NCI-H82 (cell line): ENCODE measurements around the gene SIGLEC14.
A peak's percentile ranks its signal among the peaks of the same experiment; 100 is the strongest.
"Not testable (repeated sequence)": the region's sequence is repeated elsewhere in the genome, so short reads cannot be mapped to it uniquely, and the experiment has no call there.

Experiments used
- DNase-seq: peaks from one replicate; lab custom pipeline; 2025; lab: John Stamatoyannopoulos, UW

SIGLEC14 gene

GRCh38 chr19:51668216-51668615 lies 21.6 kb upstream of the SIGLEC14 start:
- no peak for DNase-seq

DNA sequence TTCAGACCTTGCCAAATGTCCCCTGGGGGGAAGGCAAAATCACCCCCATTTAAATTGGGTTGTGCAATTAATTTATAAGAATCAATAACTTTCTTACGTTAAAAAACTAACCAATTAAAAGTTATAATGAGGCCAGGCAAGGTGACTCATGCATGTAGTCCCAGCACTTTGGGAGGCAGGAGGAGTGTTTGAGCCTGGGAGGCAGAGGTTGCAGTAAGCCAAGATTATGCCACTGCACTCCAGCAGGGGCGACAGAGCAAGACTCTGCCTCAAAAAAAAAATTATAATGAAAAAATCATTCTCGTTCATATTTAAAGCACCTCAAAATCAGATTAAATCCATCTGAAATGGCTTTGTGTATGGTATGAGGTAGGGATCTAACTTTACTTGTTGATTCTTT lies 18.4 kb upstream of the SIGLEC14 start:
- DNase-seq: no peak

DNA sequence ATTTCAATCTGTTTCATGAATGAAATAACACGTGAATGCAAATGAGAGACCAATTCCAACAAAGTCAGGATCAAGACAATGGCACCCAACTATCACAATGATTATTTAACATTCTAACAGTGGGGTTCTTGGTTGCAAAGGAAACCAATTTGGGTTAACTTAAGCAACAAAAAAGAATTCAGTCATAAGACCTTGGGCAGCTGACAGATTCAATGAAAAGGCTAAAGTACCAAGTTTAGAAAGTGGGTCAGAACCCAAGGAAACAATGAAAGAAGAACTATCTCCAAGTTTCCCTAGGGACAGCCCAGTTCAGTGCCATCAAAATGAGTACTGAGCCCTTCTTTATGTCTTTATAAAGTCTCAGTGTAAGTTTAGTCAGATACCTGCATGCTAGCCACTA lies 17.5 kb upstream of the SIGLEC14 start:
- no peak for DNase-seq

GRCh38 chr19:51663650-51664049 lies 17.0 kb upstream of the SIGLEC14 start:
- no peak for DNase-seq

DNA sequence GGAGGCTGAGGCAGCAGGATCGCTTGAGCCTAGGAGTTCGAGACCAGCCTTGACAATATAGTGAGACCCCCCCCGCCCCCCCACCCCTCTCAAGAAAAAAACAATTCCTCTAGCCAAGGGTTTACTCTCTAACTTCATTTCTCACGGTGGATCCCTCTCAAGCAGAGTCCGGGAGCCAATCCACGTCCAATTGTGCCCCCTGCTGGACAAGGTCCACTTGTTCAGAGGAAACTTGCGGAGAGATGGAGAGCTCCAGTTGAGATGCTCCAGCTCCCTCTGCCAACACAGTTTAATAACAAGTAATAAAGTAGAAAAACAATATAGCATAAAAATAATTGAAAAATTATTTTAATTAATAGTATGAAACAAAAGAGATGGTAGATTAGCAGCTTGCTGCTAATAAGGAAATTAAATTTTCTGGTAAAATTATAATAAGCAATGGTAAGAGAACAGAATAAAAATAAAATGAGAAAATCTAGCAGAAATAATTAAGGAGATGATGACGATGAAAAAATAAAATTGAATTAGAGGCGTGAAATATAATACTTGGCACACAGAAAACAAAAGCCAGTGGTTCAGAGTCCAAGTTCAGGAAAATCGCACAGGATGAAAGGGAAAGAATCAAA lies 14.5 kb upstream of the SIGLEC14 start:
- DNase-seq: peak; percentile 87

DNA sequence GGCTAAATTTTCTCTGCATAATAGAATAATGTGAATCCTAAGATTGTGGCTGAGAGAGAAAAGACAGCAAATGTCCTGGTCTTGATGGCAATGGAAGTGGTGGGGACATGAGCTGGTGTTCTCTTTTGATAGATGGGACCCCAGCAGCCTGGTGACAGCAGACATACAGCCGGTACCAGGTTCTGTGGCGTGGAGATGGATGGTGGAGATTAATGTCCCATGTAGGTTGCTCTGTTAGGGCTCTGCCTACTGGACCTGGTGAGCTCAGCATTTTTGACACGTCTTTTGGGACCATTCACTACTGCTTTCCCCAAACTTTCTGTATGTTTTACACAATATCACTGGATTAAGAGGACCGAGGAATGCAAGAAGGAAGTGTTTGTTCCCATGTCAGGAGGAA lies 8.2 kb upstream of the SIGLEC14 start:
- no peak for DNase-seq

- no peak for DNase-seq
These were observed 6.5 kb upstream of the SIGLEC14 start for GRCh38 chr19:51653162-51653561.

GRCh38 chr19:51652266-51652665 lies 5.6 kb upstream of the SIGLEC14 start:
- DNase-seq: no peak

- DNase-seq: no peak
These were observed 4.7 kb upstream of the SIGLEC14 start for GRCh38 chr19:51651216-51651846.

DNA sequence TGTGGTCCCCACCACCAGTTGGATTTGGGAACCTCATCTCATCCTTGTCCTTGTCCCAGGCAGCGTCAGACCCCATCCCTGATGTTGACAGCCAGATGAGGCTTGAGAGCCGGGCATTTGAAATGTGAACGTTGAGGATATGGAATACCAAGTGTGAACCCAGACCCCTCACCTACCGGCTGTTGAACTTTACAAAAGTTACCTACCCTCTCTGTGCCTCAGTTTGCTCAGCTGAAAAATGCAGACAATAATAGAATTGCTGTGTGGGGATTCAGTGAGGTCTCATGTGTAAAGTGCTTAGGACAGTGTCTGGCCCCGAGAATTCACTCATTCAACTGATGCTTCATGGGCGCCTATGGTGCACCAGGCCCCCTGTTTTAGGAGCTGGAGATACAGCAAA lies 693 bp upstream of the SIGLEC14 start:
- no peak for DNase-seq

DNA sequence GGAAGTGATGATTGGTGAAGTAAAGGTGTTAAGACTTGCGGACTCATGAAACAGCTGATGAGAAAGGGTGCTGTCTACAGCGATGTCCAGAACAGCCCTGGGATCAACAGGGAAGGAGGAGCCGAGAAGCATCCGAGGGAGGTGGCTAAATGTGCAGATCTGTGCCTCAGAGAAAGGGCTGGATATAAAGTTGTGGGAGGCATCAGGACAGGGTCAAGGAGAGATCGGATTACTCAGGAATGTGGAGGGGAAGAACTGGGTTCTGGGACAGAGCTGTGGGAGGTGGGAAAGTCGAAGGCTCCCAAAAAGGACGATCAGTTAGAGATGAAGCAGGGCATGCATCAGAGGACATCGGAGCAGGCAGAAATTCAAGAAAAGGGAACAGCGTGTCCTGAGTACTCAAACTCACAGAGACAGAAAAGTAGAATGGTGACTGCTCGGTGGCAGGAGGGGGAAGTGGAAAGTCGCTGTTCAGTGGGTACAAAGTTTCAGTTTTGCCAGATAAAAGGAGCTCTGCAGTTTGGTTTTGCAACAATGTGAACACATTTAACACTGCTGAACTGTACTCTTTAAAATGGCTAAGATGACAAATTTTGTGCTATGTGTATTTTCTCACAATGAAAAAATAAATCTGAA lies 1.9 kb downstream of the SIGLEC14 start:
- no peak for DNase-seq

DNA sequence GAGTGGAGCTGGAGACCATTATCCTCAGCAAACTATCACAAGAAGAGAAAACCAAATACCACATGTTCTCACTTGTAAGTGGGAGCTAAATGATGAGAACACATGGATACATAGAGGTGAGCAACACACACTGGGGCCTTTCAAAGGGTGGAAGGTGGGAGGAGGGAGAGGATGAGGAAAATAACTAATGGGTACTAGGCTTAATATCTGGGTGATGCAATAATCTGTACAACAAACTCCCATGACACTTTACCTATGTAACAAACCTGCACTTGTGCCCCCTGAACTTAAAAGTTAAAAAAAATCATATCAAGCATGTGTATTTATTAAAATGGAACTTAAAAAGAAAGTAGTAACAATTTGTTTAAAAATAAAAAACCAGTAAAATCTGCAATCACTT lies 5.0 kb downstream of the SIGLEC14 start:
- DNase-seq: no peak

GRCh38 chr19:51640386-51640785 lies 6.2 kb downstream of the SIGLEC14 start:
- no peak for DNase-seq

DNA sequence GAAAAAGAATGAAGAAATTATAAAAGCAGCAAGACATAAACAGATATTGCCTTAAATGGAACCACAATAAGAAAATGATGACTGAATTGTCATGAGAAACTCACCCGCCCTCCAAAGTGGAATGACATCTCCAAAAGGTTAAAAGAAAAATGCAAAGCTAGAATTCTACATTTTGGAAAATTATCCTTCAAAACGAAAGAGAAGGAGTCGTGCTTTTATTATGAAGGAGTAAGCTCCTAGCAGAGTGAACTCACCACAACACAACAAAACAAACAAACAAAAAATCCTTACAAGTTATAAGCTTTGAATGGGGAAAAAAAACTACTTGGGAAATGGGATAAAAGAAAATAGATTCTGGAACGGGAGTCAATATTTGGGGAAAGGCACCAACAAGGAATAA lies 6.7 kb downstream of the SIGLEC14 start:
- no peak for DNase-seq

DNA sequence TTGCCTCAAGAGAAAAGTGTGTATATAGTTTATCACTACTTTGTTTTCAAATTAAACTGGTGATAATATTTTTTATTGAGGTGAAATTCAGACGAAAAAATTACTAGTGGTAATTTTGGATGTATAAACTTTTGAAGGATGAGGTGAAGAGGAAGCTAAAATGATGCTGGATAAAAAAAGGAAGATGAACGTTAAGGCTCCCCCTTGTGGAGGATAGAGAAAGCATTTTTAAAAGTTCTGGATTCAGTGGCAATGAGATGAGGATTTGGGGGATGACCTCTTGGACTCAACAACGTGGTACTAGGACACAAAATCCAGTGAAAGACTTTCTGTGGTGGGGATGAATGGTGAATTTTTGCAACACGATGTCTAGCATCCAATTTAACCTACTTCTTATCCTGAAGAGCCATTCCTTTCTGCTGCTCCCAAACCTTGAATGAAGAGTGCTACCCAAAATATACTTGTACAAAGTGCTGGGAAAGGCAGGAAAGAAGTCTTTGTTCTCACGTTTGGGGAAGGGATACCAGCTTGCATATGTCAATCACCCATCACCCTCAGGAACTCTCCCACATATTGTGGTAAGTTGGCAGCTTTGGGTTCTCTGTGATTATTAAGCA lies 9.2 kb downstream of the SIGLEC14 start:
- DNase-seq: peak; percentile 42

DNA sequence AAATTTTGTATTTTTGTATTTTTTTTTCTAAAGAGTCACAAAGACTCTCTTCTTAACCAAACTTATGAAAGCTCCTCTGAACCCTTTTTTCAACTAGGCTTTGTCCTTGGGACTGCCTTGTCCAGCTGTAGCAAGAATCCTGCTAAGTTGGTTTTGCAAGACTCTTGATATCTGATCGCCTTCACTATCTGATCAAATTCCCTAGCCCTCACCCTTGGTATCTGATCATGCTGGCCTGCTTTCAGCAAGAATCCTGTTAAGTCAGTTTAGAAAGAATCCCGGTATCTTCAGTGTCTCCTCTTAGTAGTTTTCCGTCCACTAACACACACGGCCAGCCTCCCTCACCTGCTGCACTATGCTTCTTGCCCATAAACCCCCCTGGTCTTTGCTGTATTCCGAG lies 14.5 kb downstream of the SIGLEC14 start:
- no peak for DNase-seq

DNA sequence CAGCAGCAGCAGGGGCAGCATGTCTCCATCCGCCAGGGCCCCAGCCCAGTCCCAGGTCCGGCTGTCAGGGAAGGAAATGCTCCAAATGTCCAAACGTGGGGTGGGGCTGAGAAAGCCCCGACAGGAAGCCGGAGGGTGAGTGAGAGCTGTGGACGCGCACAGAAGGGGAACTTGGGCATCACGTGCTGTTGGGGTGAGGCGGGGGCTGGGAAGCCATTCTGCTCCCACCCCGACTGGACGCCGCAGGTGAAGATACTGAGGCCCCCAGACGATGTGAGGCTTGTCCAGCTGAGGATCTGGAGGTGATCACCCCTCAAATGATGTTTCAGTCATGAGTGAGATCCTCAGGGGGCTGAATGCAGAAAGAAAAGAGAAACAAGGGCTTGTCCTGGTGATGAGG lies 16.3 kb downstream of the SIGLEC14 start, which contains the start of gene SIGLEC5:
TSS of gene SIGLEC5 (minus strand) at position 87 of the 400 bp plus-strand sequence. CDS start at position 21, 66 bp downstream.
- DNase-seq: not testable (repeated sequence)

DNA sequence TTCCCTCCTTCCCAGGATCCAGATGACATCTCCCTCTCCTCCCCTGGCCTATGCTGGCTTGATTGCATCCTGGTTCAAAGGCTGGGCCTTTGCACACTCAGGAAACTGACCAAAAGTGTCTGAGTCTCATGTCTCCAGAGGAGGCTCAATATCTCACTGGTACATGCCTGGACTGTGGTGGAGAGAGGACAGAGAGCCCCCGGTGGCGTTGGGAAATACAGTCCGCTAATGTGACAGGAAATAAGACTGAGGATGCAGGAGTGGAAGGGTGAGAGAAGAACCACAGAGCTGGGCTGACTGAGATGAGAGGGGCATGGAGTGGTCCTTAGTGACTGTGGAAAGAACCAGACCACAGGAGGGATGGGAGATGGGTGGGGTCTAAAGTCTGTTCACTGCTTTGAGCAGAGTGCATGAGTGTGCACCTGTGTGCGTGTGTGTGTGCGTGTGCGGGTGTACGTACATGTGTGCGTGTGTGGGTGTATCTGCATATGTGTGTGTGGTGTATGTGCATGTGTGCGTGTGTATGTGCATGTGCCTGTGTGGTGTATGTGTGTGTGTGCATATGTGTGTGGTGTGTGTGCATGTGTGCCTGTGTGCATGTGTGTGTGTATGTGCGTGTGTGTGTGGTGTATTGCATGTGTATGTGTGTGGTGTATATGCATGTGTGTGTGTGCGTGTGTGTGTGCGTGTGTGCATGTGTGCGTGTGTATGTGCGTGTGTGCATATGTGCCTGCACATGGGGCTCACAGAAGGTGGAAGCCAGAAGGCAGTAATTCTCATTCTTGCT lies 18.3 kb downstream of the SIGLEC14 start:
- no peak for DNase-seq

- DNase-seq: no peak
These were observed 19.0 kb downstream of the SIGLEC14 start for GRCh38 chr19:51627491-51628138.

GRCh38 chr19:51626675-51627074 lies 19.9 kb downstream of the SIGLEC14 start:
- DNase-seq: no peak

DNA sequence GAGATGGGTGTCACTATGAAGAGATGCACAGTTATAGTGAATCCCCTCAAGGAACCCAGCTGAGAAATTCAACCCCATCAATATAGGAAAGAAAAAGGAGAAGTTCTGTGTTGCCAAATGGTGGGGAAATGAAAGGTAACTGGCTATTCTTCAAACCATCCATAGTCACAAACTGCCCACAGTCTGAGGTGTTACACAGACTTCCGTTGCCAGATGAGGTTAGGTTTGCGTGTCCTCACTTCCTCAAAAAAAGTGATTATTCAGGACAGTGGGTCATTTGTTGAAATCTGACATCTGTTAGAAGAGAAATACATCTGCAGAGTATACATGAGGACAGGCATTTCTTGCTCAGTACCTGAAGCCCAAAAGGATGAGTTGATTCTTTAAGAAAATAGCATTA lies 25.4 kb downstream of the SIGLEC14 start:
- DNase-seq: no peak

GRCh38 chr19:51615991-51616390 lies 30.6 kb downstream of the SIGLEC14 start:
- no peak for DNase-seq
